Left forelimb (tissue), 1 donor: Measurements from ENCODE around the gene LCE7A.

ENCODE experiments used
- DNase-seq: peaks from one replicate; pipeline ENCODE4 v3.0.0-alpha.2; 2018; ENCODE audit warnings: low spot score

The LCE7A gene, protein sequence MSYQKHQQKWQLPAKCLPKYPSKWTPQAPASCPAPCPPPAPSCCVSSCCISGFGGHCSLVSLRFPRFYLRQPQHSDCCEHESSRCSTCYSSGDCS

GRCh38 chr1:152859696-152860095 lies at the start of gene LCE7A:
Gene LCE7A (plus strand): TSS chr1:152859996. CDS start chr1:152860698, 702 bp downstream.
- no peak for DNase-seq

- no peak for DNase-seq
These were observed 48.7 kb upstream of the LCE7A start for GRCh38 chr1:152811050-152811449.

DNA sequence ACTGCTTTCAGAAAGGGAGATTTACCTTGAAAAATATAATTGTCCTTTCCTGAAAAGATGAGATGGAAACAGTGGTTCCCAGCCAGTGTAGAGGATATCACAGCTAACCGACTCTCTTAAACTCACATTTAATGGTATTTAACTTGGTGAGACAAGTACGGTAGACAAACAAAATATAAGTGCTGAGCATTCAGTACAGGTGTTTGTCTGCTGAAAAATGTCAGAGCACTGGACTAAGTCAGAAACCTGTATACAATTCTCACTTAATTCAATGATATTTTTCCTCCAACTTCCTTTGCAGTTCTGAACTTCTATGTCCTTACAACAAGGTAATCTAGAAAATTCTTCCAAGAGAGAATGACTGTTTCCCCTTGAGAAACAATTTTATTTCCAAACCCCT lies 48.1 kb upstream of the LCE7A start, which contains the start of gene LCE1B:
Gene LCE1B (plus strand): TSS at position 301 of the 400 bp plus-strand sequence. CDS start 476 bp downstream, outside the sequence.
- no peak for DNase-seq

DNA sequence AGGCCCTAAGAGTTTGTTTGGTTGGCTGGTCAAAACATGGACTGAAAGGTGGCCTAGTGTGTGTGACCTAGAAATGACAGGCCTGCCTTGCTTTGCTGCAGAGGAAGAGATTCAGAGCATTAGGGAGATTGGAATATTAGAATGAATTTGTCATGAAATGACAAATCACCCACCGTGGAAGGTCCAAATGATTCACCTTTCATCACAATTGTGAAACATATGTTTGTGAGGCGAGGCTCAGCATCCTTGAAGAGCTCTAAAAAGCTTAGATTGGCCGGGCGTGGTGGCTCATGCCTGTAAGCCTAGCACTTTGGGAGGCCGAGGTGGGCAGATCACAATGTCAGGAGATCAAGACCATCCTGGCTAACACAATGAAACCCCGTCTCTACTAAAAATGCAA lies 42.5 kb upstream of the LCE7A start:
- DNase-seq: no peak

- DNase-seq: no peak
These were observed 36.5 kb upstream of the LCE7A start for GRCh38 chr1:152823294-152823693.

DNA sequence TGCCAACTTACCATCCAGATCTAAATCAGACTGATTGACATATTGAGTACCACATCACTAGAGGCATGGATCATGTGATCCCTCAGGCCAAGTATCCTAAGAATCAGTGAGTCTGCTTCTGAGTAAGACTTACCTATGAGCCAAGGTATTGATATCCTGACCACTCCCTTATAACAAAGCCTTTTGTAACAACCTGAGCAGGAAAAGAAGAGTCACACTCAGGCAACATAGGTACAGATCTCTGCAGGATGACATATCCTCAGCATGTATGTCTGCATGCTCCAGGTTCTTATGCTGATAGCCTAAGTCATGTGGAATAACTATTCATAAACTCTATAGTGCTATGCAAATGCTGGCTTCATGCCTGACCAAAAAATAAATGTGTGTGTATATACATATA lies 34.8 kb upstream of the LCE7A start:
- no peak for DNase-seq

GRCh38 chr1:152827173-152827572 lies 32.6 kb upstream of the LCE7A start, which contains the start of gene LCE1A:
Gene LCE1A (plus strand): TSS chr1:152827473. CDS start chr1:152827473, 0 bp downstream.
- DNase-seq: no peak

DNA sequence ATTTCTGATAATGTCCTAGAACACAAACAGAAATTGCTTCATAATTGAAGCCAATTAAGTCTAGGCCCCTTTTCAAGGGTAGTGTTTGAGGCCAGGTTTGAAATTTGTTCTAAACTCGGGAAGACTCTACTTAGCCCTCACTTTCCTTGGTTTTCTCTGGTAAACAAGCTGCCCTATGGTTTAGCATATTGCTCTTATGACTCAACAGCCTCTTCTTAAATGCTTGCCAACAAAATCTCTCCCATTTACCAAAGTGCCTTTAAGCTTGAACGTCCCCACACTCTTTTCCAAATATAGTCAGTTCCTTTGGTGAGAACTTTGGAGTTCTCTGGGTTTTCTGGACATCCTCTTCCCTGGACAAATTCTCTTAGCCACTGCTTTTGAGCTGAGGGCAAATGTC lies 22.9 kb upstream of the LCE7A start:
- no peak for DNase-seq

DNA sequence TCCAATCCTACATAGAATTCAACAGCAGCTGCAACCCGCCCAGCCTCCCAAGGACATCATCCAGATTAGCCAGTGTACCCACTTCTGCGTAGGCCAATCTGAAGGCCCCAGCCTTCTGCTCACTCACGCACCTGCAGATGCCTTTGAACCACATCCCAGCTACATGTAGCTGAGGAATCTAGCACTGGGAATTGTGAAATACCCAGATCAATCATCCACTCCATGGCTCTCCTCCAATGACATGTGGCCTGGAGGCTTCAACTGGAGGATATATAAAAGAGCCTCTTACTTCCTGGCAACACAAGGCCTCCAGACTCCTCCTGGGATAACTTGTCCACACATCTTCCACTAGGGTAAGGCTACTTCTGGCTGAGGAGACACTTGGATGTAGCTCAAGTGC lies 17.2 kb upstream of the LCE7A start, which contains the start of gene LCE6A:
Gene LCE6A (plus strand): TSS at position 301 of the 400 bp plus-strand sequence. CDS start 665 bp downstream, outside the sequence.
- no peak for DNase-seq

GRCh38 chr1:152855661-152856060 lies 4.1 kb upstream of the LCE7A start:
- no peak for DNase-seq

- no peak for DNase-seq
These were observed 1.7 kb upstream of the LCE7A start for GRCh38 chr1:152858062-152858461.

DNA sequence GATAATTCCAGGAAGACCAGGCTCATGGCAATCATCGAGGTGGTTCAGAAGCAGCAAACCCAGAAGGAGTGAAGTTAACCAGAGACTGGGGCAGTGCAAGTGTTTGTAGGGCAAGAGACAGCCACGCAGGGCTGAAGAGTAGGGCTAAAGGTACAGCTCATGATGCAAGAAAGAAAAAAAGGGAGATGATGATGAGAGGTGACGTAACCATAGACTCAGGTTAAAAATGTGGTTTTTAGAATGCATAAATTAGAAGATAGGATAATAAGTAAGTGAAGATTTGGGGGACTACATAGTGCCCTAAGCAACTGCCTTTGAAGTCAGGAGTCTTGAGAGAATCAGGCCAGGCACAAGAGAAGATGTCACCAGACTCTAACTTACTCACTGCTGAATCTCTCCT lies 333 bp downstream of the LCE7A start:
- no peak for DNase-seq

DNA sequence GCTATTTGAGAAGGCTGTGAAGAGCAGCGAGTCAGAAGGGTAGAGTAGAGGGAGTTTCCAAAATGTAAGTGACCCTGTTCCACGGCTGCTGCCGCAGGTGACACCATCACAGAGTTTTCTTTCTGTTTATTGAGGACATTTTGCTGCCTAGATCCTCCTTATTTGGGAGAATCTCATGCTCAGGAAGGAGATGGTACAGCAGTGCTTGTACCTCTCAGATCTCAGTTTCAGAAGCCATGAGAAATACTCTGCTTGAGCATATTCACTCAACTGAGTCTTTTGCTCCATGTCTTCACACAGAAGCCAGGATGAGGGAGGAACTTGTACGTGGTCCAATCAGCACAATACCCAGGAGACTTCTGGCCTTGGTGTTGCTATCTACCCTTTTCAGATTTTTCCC lies 1.6 kb downstream of the LCE7A start:
- no peak for DNase-seq

DNA sequence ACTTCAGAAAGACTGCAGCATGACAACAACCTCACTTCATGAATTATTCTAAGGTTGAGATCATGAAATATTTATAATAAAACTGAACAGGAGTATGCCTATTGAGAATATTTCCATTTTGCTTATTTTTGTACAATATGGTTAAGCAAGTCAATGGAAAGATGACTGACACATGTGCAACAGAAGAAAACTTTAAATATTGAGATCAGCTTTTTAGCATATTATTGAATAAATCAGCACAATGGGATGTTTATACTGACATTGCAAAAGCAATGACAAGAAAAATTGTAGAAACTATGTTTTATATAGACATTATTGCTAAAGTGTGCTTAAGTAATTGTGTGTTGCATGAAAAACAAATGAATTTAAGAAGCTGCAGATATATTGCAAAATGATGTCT lies 4.6 kb downstream of the LCE7A start:
- DNase-seq: no peak

DNA sequence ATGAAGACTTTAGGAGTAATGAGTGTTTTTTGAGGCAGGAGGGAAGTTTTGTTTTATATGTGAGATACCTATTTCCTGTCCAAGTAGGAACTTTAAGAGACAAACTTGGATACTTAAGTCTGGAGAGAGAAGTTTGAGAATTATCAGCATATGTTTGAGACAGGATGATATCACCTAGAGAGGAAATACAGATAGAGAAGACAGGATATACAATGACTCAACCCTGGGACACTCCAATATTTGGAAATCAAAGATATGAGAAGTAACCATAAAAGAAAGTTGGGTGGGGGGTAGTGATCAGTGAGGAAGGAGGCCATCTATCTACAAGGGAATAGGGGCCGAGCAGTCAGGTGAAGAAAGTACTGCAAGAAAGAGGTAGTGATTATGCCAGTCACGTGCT lies 6.5 kb downstream of the LCE7A start:
- DNase-seq: no peak

- no peak for DNase-seq
These were observed 10.1 kb downstream of the LCE7A start for GRCh38 chr1:152869808-152870419.

- DNase-seq: no peak
These were observed 11.3 kb downstream of the LCE7A start for GRCh38 chr1:152870831-152871730.

DNA sequence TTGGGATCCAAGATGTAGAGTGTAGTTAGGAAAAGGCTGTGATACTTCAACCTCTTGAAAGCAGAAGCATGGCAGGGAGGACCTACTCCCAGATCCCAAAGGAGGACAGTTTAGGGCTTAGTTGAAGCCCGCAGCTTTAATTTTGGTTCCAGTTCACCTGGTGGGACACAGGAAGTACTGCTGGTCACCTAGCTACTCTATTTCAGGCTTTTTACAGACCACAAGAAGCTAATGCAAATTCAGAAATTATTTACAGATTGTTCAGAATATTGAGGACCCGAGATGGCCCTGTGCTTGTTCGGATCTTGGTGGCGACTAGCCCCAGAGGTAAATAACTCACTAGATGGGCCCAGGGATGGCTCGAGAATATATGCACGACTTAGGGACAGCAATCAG lies 11.9 kb downstream of the LCE7A start:
- no peak for DNase-seq

DNA sequence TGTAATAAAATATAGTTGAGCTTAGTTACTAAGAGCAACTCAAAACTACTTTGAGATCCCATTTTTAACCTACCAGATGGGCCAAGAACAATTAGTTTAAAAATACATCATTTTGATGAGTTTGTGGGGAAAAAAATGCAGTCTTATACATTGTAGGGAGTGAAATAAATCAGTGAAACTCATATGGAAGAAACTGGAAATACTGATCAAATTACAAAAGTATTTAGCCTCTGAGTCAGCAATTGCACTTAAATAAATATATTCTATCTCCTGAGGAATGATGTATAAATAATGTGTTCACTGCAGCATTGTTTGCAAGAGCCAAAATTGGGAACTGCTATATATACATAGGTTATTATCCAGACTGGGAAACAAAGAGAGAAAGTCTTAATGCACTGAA lies 13.7 kb downstream of the LCE7A start:
- no peak for DNase-seq

DNA sequence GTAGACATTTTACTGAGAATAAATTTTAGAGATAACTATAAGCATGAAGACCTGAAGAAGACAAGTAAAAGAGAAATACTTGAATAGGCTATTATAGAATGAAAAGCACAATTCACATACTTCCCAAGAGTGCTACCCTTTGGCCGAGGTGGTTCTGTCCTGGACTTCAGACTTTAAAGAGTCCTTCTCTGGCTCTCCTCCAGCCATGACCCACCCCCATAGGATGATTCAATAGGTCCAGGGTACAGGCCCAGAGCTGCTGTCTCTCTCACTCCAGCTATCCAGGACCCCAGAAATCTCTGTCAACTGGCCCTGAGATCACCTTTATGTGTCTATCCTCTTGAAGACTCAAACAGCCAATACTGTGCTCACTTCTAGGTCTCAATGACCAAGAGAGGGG lies 17.0 kb downstream of the LCE7A start:
- DNase-seq: no peak

GRCh38 chr1:152878042-152878441 lies 18.2 kb downstream of the LCE7A start, which contains the start of gene SMCP:
Gene SMCP (plus strand): TSS chr1:152878322. CDS start chr1:152884423, 6,101 bp downstream.
- no peak for DNase-seq

DNA sequence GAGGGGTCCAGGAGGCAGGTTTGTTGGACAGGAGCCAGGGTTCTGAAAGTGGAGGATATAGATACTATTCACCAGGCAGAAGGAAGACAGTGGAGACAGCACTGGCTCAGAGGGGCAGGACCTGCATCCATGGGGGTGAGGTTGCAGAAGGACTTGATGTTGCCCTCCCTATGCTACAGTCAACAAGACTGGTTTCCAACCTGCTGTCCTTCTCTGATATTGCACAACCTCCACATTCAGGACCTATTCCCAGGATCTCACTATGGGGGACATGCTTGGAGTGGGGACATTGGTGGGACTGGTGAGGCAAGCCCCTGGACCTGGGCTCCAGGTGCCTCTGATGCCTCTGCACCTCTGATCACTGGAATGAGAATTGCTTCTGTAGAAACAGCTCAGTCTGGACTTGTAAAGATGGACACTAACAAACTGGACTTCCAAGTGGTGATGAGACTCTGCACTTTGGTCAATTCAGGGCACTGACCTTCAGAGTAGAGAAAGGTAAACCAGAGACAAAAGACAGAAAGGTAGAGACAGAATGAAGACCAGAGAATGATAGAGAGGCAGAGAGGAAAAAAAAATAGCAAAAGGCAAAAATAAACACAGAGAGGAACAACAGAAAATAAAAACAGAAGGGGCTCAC lies 19.9 kb downstream of the LCE7A start:
- DNase-seq: no peak
